Testis (tissue), 3 donors: ENCODE results near the gene MDGA2. TPM values are rescaled to one million over a fixed set of nuclear protein-coding genes. Genes with fewer than 3 reads are reported as not detected.

Source experiments
- DNase-seq: peaks from one replicate; pipeline ENCODE4 v3.0.0-alpha.2; 2019
- H3K27ac ChIP-seq, 2 donors: fragments of 200-600 bp; sonication (generic); one replicate each; pipeline ENCODE4 v1.5.1; 2019
- H3K27me3 ChIP-seq: fragments of 200-600 bp; sonication (generic); one replicate; pipeline ENCODE4 v1.5.1; 2019
- H3K36me3 ChIP-seq: fragments of 200-600 bp; sonication (generic); one replicate; pipeline ENCODE4 v1.5.1; 2017; ENCODE audit warnings: low read depth; ENCODE audit errors: missing control alignments
- H3K4me1 ChIP-seq: fragments of 200-600 bp; sonication (generic); one replicate; pipeline ENCODE4 v1.5.1; 2019
- H3K4me3 ChIP-seq, 2 donors: fragments of 200-600 bp; sonication (generic); one replicate each; pipeline ENCODE4 v1.5.1; 2017 to 2019
- H3K9me3 ChIP-seq: fragments of 200-600 bp; sonication (generic); one replicate; pipeline ENCODE4 v1.5.1; 2017
- CTCF ChIP-seq, 3 experiments: fragments of 450-650 bp in 2 of 3; fragments of 200-600 bp in 1 of 3; sonication (generic) in 1 of 3; IDR thresholded peaks; one replicate each; pipeline ENCODE4 v1.5.1; 2016 to 2019; ENCODE audit warnings: antibody characterized with exemption in 3 of 3, mild to moderate bottlenecking in 2 of 3, moderate library complexity in 1 of 3
- POLR2A ChIP-seq: fragments of 450-650 bp; IDR thresholded peaks from one replicate; pipeline ENCODE4 v1.6.1; 2017; ENCODE audit warnings: antibody characterized with exemption, mild to moderate bottlenecking, moderate library complexity
- WGBS, 2 donors: methylation state at CpG; one replicate each; pipeline ENCODE4 v1.1.5; 2018; 5-methylcytosine and 5-hydroxymethylcytosine counted together
- intact Hi-C: fragments of 100-400 bp; cut with DNase I; formaldehyde crosslinking; loops from one replicate; pipeline ENCODE4 v1.15.1; 2023; ENCODE audit warnings: low total_unique reads
- polyA plus RNA-seq: library from polyadenylated mRNA; stranded (reverse); fragments of 350-450 nt; fragmentation: Illumina TruSeq; extraction: RNeasy Lipid Tissue Mini Kit (QIAGEN cat#74804); gene quantifications from one replicate; pipeline ENCODE4 v1.2.3, GENCODE V29; 2014; ENCODE audit warnings: low read depth, low replicate concordance; ENCODE audit not compliant: insufficient read depth
- total RNA-seq, 2 donors: library from RNA; depleted of rRNA; stranded (reverse); fragments of >200 nt; gene quantifications; one replicate each; pipeline ENCODE4 v1.2.3, GENCODE V29; 2016

The MDGA2 gene
- total and polyA plus RNA-seq, 3 donors from 2014 or later = 3.9 to 11.6 (median 8.4) TPM

- DNase-seq = no peak
- TF ChIP-seq CTCF (IDR thresholded peaks at IDR 0.05) (no peak), POLR2A (no peak)
- H3K27me3 ChIP-seq = no peaks in the 10 kb centered on the region
- no peak overlapping the region for H3K27ac ChIP-seq
- no peaks in the 10 kb centered on the region for H3K36me3 ChIP-seq
- H3K4me3 ChIP-seq = no peak overlapping the region
- intact Hi-C loops = no loop called here
- no peaks in the 10 kb centered on the region for H3K9me3 ChIP-seq
- WGBS, 2 donors = 38 to 62% methylated on average over 2 of the region's 2 CpGs
- no peaks in the 10 kb centered on the region for H3K4me1 ChIP-seq
Observed at GRCh38 chr14:47471075-47471474, 204.3 kb downstream of the MDGA2 start.

- no peak for DNase-seq
- Histone ChIP-seq H3K4me3 (no peak overlapping the region), H3K4me1 (no peaks in the 10 kb centered on the region), H3K27ac (no peak overlapping the region), H3K9me3 (no peaks in the 10 kb centered on the region), H3K36me3 (no peaks in the 10 kb centered on the region), H3K27me3 (no peaks in the 10 kb centered on the region)
- intact Hi-C loops = no loop called here
- TF ChIP-seq POLR2A (no peak), CTCF (IDR thresholded peaks at IDR 0.05) (no peak)
Observed at GRCh38 chr14:47466916-47467315, 208.5 kb downstream of the MDGA2 start.

- Histone ChIP-seq H3K4me3 (no peak overlapping the region), H3K27me3 (no peaks in the 10 kb centered on the region), H3K4me1 (no peaks in the 10 kb centered on the region), H3K9me3 (no peaks in the 10 kb centered on the region), H3K36me3 (no peaks in the 10 kb centered on the region), H3K27ac (no peak overlapping the region)
- intact Hi-C loops = no loop called here
- DNase-seq = no peak
- TF ChIP-seq CTCF (IDR thresholded peaks at IDR 0.05) (no peak), POLR2A (no peak)
- 78 to 82% methylated on average over 2 of the region's 2 CpGs for WGBS, 2 donors
Observed at GRCh38 chr14:47454025-47454424, 221.4 kb downstream of the MDGA2 start.

GRCh38 chr14:47447076-47447475 lies 228.3 kb downstream of the MDGA2 start:
- 71 to 93% methylated on average over 3 of the region's 3 CpGs for WGBS, 2 donors
- intact Hi-C loops = no loop called here
- TF ChIP-seq POLR2A (no peak), CTCF (IDR thresholded peaks at IDR 0.05) (no peak)
- Histone ChIP-seq H3K9me3 (no peaks in the 10 kb centered on the region), H3K27me3 (no peaks in the 10 kb centered on the region), H3K4me3 (no peak overlapping the region), H3K27ac (no peak overlapping the region), H3K4me1 (no peaks in the 10 kb centered on the region), H3K36me3 (no peaks in the 10 kb centered on the region)
- DNase-seq = no peak

- Histone ChIP-seq H3K4me1 (no peaks in the 10 kb centered on the region), H3K36me3 (no peaks in the 10 kb centered on the region), H3K27me3 (no peaks in the 10 kb centered on the region), H3K27ac (no peak overlapping the region), H3K9me3 (no peaks in the 10 kb centered on the region), H3K4me3 (no peak overlapping the region)
- intact Hi-C loops = no loop called here
- TF ChIP-seq POLR2A (no peak), CTCF (IDR thresholded peaks at IDR 0.05) (no peak)
- peak; percentile 42 for DNase-seq
Observed at GRCh38 chr14:47442211-47442610, 233.2 kb downstream of the MDGA2 start.
